Erythroblast (primary cell): ENCODE data around the gene VENTX.
A peak's percentile ranks its signal among the peaks of the same experiment; 100 is the strongest.
"Not testable (repeated sequence)": the region's sequence is repeated elsewhere in the genome, so short reads cannot be mapped to it uniquely, and the experiment has no call there.

Source experiments
- DNase-seq, 2 experiments: peaks; one replicate each; lab custom pipeline; 2025; lab: John Stamatoyannopoulos, UW
- GATA1 ChIP-seq: IDR thresholded peaks from 2 replicates; pipeline ENCODE4 v1.6.1; 2011; ENCODE audit warnings: low read depth, mild to moderate bottlenecking, control low read depth, low read length, moderate library complexity
- POLR2A ChIP-seq: IDR thresholded peaks from 2 replicates; pipeline ENCODE4 v1.6.1; 2011; ENCODE audit warnings: mild to moderate bottlenecking, low read length

The VENTX gene

DNA sequence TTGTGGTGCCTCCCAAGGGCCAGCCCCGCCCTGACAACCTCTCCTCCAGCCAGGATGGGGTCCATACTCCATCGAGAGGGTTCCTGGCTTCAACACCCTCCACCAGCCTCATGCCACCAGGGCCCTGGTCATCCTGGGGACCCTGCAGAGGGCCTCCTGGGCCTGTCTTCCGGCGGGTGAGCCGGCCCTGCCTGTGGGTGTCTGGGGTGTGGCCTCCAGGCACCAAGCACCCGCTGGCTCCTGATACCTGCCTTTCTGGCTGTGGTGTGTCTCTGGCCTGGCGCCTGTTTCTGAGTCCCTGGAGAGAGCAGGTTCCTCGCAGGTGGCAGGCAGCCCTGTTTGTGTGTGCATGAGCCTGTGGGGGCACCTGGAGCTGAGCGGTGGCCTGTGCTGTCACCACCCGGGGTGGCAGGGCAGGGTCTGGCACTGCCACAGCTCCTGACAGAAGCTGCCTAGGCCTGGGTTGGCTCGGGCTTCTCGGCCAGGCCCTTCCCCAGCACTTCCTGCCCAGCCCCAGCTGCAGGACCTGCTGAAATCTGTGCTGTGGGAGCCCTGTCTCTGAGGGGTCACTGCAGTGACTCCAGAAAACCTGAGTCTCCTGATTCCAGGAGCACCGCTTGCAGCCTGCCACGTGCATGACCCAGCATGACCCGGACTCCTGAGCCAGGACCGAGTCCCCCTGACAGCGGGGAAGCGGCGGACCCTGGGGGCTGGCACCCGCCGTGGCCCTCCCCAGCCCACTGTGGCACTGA, 20.6 kb downstream of the VENTX start:
- TF ChIP-seq GATA1, result no peak
- TF ChIP-seq POLR2A, result no peak
- peak; percentile 34 to 36 for DNase-seq

DNA sequence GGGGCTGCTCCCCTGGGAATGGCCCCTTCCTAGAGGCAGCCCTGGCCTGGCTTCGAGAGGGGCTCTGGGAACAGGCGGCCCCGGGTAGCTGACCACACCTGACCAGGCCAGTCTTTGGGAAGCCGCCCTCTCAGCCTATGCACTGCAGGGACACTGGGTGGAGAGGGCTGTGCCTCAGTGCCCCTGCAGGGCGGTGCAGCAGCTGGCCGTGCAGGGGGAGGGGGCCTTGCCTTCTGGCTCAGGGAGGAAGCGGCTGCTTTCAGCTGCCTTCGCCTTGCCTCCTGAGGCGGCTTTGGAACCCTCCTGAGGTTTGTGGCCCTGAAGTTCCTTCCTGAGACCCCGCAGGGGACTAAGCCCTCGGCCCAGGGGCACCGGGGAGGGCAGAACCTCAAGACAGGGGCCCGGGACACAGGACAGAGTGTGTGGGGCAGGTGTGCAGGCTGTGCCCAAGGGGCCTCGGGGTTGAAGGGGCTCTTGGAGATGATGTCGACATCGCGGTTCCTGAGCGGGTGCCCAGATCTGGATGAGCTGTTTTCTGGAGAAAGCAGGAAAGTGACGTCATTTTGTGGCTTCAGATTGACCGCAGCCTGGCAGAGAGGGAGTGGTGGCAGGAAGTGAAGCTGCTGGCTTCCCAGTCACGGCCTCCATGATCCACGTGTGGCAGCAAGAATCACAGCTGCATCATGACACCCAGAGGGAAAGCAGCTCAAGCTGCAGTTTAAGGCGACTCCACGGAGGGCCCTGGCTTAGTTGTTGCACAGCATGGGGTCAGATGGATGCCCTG, 21.4 kb downstream of the VENTX start:
- peak; percentile 29 to 68 for DNase-seq
- TF ChIP-seq GATA1, result no peak
- no peak for TF ChIP-seq POLR2A

DNA sequence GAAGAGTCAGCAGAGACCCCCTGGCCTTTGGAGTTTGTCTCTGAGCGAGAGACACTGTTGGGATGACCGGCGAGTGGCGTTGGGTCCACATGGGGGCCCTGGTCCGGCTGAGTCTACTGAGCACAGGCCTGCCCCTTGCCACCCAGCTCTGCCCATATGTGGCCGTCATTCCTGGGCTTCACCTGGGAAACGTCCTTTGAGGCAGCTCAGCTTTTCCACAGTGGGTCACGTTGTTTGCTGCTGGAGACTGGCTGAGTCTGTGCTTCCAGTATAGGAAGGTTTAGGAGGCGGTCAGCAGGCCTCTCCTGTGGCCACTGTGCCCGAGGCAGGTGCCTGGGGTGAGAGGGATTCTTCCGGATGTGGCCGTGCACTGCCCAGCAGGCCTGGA, 21.9 kb downstream of the VENTX start:
- no peak for TF ChIP-seq GATA1
- no peak for TF ChIP-seq POLR2A
- DNase-seq, result no peak

DNA sequence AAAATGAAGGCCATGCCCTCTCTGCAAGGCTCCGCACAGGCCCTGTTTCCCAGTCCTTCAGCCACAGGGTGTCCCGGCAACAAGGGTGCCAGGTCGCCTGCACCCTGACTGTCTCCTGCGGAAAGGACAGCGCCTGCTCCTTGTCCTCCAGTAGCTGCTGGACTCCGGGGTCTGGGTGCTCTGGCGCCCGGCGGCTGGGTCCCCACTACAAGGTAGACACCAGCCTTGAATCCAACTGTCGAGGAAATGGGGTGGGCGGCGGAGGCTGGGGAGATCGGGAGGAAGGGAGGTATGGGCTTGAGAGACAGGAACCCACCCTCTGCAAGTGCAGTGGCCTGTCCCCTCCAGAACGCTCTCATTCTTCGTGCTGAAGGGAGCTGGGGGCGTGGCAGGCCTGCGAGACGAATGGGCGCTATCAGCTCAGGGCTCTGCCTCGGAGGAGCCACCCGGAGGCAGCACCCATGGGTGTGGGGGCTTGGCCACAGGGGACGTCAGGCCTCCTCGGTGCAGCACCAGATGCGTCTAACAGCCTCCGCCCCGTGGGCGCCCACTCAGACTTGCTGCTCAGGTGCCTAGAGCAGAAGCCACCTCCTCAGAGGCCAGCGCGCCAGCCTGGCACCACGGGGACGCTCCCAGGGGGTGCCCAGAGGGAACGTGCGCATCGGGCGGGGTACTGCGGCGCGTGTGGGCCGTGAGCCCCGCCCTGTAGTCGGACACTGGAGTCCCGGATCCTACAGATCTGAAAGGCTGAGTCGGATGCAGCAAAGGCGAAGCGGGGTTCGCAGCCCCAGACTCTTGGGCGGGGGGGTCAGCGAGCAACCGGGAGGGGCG, 23.5 kb downstream of the VENTX start:
- TF ChIP-seq GATA1, result no peak
- TF ChIP-seq POLR2A, result peak; percentile 74
- DNase-seq, result peak; percentile 85 to 86

DNA sequence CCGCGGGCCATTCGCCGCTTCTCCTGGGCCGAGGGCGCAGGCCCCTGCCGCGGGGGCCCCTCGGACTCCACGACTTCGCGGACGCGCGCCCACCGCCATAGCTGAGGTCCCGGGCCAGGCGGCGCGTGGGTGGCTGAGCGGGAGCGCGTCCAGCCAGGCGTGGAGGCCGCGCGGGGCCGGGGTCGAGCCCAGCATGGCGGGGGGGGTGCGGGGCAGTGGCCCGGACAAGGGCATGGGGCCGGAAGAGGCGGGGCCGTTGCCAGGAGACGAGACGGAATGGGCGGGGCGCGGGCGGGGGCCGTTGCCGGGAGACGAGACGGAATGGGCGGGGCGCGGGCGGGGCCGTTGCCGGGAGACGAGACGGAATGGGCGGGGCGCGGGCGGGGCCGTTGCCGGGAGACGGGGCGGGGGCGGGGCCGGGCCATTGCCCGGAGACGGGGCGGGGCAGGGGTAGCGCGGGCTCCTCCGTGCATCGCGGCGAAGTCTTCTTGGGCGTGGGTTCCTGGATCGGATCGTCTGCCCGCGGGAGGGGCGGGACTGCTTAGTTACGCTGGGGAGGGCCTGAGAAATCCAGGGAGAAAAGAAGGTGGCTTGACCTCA, 24.2 kb downstream of the VENTX start:
- DNase-seq, result peak; percentile 90 to 95
- no peak for TF ChIP-seq POLR2A
- no peak for TF ChIP-seq GATA1

DNA sequence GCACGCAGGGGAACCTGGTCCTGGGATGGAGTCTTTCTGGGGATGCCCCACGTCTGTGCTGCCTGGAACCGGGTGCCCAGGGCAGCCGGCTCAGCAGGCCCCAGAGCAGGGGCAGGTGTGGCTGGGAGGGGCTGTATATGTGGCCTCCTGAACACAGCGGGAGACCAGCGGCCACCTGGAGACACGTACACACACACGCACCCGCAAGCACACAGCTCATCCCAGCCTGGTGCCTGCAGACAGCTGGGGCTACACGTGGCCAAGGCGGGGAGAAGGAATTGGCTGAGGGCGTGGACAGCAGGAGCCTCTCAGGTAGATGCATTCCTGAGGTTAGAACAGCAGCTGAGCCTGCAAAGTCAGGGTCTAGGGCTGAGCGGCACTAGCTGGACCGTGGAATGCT, 25.0 kb downstream of the VENTX start:
- DNase-seq, result no peak
- TF ChIP-seq POLR2A (no peak), GATA1 (no peak)

DNA sequence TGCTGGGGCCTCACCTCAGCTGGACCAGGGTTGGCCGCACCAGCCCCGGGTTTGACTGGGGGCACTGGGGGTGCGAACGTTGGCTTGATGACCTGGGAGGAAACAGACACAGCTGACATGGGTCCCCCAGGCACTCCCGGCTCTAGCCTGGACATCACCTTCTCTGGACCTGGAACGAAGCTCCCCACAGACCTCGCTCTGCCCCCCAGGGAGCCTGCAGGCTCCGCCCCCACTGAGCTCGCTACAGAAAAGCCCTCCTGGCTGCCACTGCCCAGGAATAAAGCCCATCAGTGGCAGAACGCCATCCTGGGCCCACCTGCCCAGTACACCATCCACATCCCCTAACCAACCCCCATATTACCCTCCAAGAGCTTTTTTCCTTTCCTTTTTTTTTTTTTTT, 26.0 kb downstream of the VENTX start:
- no peak for TF ChIP-seq POLR2A
- TF ChIP-seq GATA1, result no peak
- DNase-seq, result no peak

DNA sequence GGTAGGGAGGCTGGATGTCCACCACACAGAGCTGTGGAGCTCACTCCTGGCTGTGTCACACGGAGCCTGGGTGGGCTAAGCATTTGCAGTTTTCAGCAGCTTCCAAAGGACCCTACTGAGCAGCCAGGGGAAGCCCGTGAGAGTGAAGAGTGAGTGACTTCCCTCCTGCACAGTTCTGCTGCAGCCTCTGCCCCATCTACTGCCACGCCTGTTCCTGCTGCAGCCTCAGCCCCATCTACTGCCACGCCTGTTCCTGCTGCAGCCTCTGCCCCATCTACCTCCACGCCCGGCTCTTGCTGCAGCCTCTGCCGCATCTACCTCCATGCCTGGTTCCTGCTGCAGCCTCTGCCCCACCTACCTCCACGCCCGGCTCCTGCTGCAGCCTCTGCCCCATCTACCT, 26.8 kb downstream of the VENTX start:
- TF ChIP-seq POLR2A, result no peak
- TF ChIP-seq GATA1, result no peak
- DNase-seq, result peak in 1 of 2 experiments; percentile 17

DNA sequence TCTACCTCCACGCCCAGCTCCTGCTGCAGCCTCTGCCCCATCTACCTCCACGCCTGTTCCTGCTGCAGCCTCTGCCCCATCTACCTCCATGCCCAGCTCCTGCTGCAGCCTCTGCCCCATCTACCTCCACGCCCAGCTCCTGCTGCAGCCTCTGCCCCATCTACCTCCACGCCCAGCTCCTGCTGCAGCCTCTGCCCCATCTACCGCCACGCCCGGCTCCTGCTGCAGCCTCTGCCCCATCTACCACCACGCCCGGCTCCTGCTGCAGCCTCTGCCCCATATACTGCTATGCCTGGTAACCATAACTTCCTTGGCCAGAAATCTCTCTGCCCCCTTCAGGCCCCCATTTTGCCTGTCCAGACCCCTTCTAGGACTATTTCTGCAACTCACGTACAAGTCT, 27.4 kb downstream of the VENTX start:
- not testable (repeated sequence) for DNase-seq

DNA sequence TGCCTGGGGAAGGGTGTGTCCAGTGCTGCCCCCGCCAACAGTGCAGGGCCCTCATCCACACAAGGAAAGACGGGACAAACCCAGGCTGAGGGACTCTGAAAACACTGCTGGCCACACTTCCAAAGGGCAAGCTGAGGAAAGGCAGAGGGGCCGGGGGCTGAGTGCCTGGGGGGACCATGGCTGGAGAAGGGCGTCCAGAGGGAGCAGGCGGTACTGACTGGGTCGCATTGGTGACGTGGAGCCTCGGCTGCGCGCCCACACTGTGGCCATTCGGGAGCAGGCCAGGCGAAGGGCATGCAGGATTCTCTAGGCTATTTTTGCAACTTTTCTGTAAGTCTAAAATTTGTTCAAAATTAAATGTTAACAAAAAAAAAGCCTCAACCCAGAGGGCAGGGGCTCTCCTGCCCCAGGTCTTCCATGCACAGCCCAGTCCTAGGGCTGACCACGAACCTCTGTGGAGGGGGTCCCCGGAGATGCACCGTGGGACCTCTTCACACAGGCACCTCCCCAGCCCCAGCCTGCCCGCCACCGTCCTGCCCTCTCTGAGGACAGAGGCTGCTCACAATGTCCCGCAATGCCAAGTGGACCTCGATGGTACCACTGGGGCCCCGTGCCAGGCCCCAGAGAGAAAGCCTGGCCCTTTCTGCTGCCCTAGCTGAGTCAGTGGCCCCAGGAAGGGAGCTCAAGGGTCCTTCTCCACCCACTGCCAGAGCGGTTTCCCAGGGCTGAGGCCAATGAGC, 28.6 kb downstream of the VENTX start:
- TF ChIP-seq GATA1 (no peak), POLR2A (no peak)
- DNase-seq, result no peak

DNA sequence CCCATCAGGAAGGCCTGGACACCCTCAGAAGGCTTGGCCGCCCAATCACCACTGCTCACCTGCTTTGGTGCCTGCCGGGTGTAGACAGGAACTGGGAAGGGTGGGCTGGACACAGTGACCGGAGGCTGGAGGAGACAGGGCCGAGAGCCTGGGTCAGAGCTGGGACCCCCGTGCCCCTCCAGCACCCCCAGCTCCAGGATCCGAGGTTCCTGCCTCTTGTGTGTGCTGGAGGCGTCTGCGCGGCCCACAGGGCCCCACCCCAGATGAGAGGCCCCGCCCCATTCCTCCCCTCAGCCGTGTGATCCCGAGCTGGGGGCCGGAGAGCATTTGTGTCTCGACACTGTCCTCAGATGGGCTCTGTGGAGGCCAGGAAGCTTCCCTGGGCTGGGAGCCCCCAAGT, 29.6 kb downstream of the VENTX start:
- no peak for TF ChIP-seq GATA1
- TF ChIP-seq POLR2A, result no peak
- DNase-seq, result no peak

DNA sequence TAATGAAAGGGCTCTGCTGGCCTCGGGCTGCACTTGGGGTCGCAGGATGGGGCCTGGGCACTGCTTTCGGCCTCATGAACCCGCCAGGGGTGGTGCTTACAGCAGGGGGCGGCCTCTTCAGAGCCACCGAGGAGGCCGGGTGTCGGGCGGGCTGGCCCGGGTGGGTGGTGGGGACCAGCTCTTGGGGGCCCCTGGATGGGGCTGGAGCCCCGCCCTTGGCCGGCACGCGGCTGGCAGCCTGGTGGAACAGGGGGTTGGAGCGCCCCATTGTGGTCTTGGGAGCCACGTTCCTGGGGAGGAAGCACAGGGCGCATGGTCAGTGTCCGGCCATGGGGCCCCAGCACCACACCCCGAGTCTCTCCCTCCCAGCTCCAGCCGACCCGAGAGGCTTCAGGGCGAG, 30.2 kb downstream of the VENTX start:
- DNase-seq, result no peak
- TF ChIP-seq GATA1, result no peak
- TF ChIP-seq POLR2A, result no peak

DNA sequence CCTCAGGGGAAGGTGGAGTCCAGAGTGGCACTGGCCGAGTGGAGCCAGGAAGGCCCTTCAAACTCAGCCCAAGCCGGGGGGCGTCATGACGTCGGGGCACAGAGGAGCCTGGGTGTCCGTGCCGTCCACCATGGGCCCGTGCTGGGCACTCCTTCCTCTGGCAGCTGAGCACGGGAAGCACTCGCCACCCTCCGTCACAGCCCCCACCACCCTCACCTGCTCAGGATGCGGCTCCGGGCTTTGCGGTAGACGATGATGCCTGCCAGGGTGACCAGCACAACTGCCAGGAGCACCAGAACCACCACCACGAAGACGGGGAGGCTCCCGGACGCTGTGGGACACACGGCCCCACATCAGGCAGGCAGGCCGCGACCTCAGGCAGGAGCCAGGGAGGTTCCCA, 30.9 kb downstream of the VENTX start:
- TF ChIP-seq POLR2A (no peak), GATA1 (no peak)
- DNase-seq, result no peak
